Bronchial epithelial cell (primary cell): ENCODE results near the gene PPP3CA. TPM values are rescaled to one million over a fixed set of nuclear protein-coding genes. Genes with fewer than 3 reads are reported as not detected.

Source experiments
- DNase-seq: peaks from one replicate; pipeline ENCODE4 v3.0.0-alpha.2; 2010; ENCODE audit warnings: low read depth
- FAIRE-seq: peaks from 2 replicates; lab custom pipeline; 2011; peaks lifted over from hg19 to GRCh38; lab: Jason Lieb, UNC
- H3K27me3 ChIP-seq: 2 replicates; pipeline ENCODE4 v1.5.1; 2011; ENCODE audit warnings: low read length; ENCODE audit not compliant: control insufficient read depth, insufficient read depth
- H3K36me3 ChIP-seq: 2 replicates; pipeline ENCODE4 v1.5.1; 2011; ENCODE audit warnings: low read length; ENCODE audit not compliant: control insufficient read depth, insufficient read depth
- H3K4me3 ChIP-seq: 2 replicates; pipeline ENCODE4 v1.5.1; 2011; ENCODE audit warnings: mild to moderate bottlenecking, low read depth, low read length, control low read depth
- CTCF ChIP-seq: IDR thresholded peaks from 2 replicates; pipeline ENCODE4 v1.5.1; 2011; ENCODE audit warnings: mild to moderate bottlenecking, moderate library complexity, low read length, control low read depth, inconsistent platforms; ENCODE audit not compliant: insufficient read depth, severe bottlenecking
- total RNA-seq: library from RNA; depleted of rRNA; stranded (reverse); fragments of >200 nt; gene quantifications from 2 replicates; pipeline ENCODE4 v1.2.1, GENCODE V29; 2014

PPP3CA gene
- total RNA-seq, 1 donor from 2014 or later, result 48.2 TPM

DNA sequence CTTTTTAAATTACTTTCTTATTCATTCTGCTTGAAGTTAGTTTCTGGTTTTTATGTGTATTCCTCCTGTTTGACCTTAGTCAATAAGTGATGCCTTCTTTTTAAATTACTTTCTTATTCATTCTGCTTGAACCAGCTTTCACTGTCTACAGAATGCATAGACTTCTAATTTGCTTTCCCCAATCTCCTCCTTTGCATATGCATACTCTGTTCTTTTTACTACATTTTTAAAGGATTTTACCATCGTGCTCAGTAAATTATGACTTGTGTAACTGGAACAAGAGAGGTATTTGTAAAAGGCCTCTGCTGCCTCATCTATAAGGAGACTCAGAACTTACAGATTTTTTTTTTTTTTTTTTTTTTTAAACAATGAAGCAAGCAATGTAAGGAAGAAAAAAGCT is 228.7 kb downstream of the PPP3CA start:
- Histone ChIP-seq H3K27me3 (no peaks in the 10 kb centered on the region), H3K36me3 (no peaks in the 10 kb centered on the region), H3K4me3 (no peak overlapping the region)
- DNase-seq (no peak), FAIRE-seq (no peak)
- TF ChIP-seq CTCF, result no peak

DNA sequence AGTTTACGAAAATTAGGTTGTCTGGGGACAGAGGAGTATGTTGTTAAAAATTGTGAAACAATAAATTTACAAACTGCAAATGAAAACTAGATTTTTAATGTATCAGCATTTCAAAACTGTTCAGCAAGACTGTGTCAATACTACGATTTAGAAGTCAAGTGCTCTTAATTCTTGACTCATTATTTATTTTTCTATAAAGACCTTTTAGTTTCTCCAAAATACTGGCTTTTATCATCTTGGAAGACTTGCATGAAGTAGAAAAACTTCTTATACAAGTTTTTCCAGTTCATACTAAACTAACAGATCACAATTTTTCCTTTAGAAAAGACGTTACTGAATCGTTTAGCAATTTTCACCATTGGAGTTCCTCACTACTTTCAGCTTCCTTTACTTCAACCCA is 231.4 kb downstream of the PPP3CA start:
- TF ChIP-seq CTCF, result no peak
- Histone ChIP-seq H3K27me3 (no peaks in the 10 kb centered on the region), H3K4me3 (no peak overlapping the region), H3K36me3 (no peaks in the 10 kb centered on the region)
- FAIRE-seq (no peak), DNase-seq (peak; percentile 36)

GRCh38 chr4:101114936-101115372 is 232.4 kb downstream of the PPP3CA start:
- DNase-seq (peak; percentile 67), FAIRE-seq (no peak)
- TF ChIP-seq CTCF, result no peak
- Histone ChIP-seq H3K4me3 (no peak overlapping the region), H3K36me3 (no peaks in the 10 kb centered on the region), H3K27me3 (no peaks in the 10 kb centered on the region)

DNA sequence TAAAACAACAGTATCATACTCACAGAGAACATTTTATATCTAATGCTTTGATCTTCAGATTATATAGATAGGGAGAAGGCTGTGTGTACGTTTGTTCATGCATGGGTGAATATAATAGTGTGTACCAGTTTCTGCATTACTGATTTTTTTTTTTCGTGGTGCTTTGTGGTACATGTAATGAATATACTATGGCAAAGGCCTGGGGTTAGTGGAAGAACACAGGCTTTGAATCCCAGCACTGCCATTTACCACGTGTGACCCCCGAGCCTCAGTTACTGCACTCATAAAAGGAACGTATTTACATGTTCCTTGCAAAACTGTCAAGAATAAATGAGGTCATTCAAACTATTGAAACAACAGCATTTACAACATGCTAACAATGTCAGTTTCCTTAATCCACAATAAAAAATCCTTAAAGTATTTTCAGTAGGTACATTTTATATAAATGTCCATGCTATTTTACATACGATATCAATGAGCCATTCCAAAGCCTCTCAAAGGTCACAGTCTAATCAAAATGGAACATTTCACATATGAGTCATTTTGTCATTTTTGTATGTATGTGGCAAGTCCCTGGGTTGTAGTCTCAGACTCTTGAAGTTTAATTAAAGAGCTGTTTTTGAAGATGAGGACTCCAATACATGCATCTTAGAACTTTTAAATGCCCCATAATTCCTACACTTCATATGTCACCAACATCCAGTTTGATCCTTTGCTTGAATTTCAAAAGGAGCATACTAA is 242.8 kb downstream of the PPP3CA start:
- Histone ChIP-seq H3K36me3 (no peaks in the 10 kb centered on the region), H3K27me3 (no peaks in the 10 kb centered on the region), H3K4me3 (no peak overlapping the region)
- DNase-seq (no peak), FAIRE-seq (no peak)
- no peak for TF ChIP-seq CTCF

DNA sequence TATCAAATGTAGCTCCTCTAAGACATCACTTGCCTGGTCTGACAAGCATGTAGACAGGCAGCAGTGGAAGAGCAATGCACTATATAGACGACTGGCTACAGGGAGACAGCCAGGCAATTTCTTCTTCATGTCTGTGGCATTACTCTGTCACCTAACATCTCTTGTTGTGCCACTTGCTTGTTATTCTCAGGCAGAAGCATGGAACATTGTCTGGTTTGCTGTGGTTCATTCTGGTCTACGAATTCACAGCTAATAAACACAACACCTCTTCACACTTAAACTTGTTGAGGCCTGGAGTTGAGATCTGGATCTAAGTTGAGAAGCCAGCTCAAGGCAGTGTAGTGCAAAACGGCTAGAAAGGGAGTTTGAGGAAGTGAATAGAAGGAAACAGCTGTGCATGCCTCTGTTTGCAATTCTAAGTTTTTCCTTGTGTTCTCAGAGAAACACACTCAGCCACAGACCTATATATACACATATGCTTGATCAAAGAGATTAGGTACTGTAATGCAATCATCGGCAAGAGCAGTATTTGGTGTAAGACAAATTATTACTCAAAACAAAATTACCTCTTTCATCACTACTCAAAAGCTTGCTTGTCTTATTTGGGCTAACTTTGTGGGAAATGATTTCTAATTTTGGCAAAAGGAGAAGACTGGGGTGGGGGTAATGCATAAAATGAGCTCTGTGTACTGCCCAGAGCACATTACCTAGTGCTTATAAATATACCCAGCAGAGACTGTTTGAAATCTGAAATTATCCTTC is 243.8 kb downstream of the PPP3CA start:
- no peaks in the 10 kb centered on the region for H3K36me3 ChIP-seq
- TF ChIP-seq CTCF, result no peak
- no peaks in the 10 kb centered on the region for H3K27me3 ChIP-seq
- no peak overlapping the region for H3K4me3 ChIP-seq
- FAIRE-seq, result peak; percentile 43
- no peak for DNase-seq
